Neural cell (in vitro differentiated cells): ENCODE results near the gene PLA2G4F. TPM values are rescaled to one million over a fixed set of nuclear protein-coding genes. Genes with fewer than 3 reads are reported as not detected.

Source experiments
- H2AFZ ChIP-seq: fragments of 200-600, 300-800 bp; sonication (generic), shearing (Covaris generic); 2 replicates; pipeline ENCODE4 v1.6.0; 2014; ENCODE audit warnings: low read depth, mild to moderate bottlenecking, antibody characterized with exemption, low read length, moderate library complexity
- H3F3A ChIP-seq: fragments of 200-600 bp; shearing (Covaris generic); 2 replicates; pipeline ENCODE4 v1.6.1; 2016; ENCODE audit warnings: mild to moderate bottlenecking, moderate library complexity, mixed read lengths, antibody characterized with exemption, low read length; ENCODE audit not compliant: insufficient read depth, poor library complexity, severe bottlenecking
- H3K27ac ChIP-seq: fragments of 200-600, 300-800 bp; sonication (generic), shearing (Covaris generic); 2 replicates; pipeline ENCODE4 v1.5.1; 2014; ENCODE audit warnings: mild to moderate bottlenecking, low read length, moderate library complexity
- H3K27me3 ChIP-seq: fragments of 300-800, 200-600 bp; sonication (generic), shearing (Covaris generic); 2 replicates; pipeline ENCODE4 v1.6.0; 2014; ENCODE audit warnings: mild to moderate bottlenecking, low read depth, low read length, moderate library complexity; ENCODE audit not compliant: insufficient read depth
- H3K36me3 ChIP-seq: fragments of 300-800, 200-600 bp; sonication (generic), shearing (Covaris generic); 2 replicates; pipeline ENCODE4 v1.5.1; 2014; ENCODE audit warnings: mild to moderate bottlenecking, antibody characterized with exemption, low read length, moderate library complexity; ENCODE audit not compliant: insufficient read depth
- H3K4me2 ChIP-seq: fragments of 300-800, 200-600 bp; sonication (generic), shearing (Covaris generic); 2 replicates; pipeline ENCODE4 v1.6.0; 2014; ENCODE audit warnings: mild to moderate bottlenecking, low read length
- H3K4me3 ChIP-seq: fragments of 300-800, 200-600 bp; sonication (generic), shearing (Covaris generic); 2 replicates; pipeline ENCODE4 v1.5.1; 2014; ENCODE audit warnings: mild to moderate bottlenecking, low read length, moderate library complexity
- H3K79me2 ChIP-seq: fragments of 200-600 bp; shearing (Covaris generic); replicated peaks from 2 replicates; pipeline ENCODE4 v1.6.0; 2014; ENCODE audit warnings: mild to moderate bottlenecking, low read length, moderate library complexity; ENCODE audit not compliant: insufficient read depth
- H3K9ac ChIP-seq: fragments of 300-800, 200-600 bp; sonication (generic), shearing (Covaris generic); 2 replicates; pipeline ENCODE4 v1.6.1; 2016; ENCODE audit warnings: mild to moderate bottlenecking, low read length, mixed read lengths
- H3K9me2 ChIP-seq: fragments of 200-600 bp; shearing (Covaris generic); 2 replicates; pipeline ENCODE4 v1.6.1; 2016; ENCODE audit warnings: mild to moderate bottlenecking, low read length, mixed read lengths; ENCODE audit not compliant: insufficient read depth
- H3K9me3 ChIP-seq: fragments of 200-600, 300-800 bp; sonication (generic), shearing (Covaris generic); 2 replicates; pipeline ENCODE4 v1.6.1; 2016; ENCODE audit warnings: mild to moderate bottlenecking, mixed run types, low read length, moderate library complexity, mixed read lengths
- H4K20me1 ChIP-seq: fragments of 200-600 bp; shearing (Covaris generic); 2 replicates; pipeline ENCODE4 v1.6.1; 2016; ENCODE audit warnings: mild to moderate bottlenecking, mixed run types; ENCODE audit not compliant: insufficient read depth
- EP300 ChIP-seq: fragments of 450-650 bp; conservative IDR thresholded peaks from 2 replicates; pipeline ENCODE4 v1.6.1; 2014; ENCODE audit warnings: antibody characterized with exemption, mild to moderate bottlenecking, moderate library complexity; ENCODE audit not compliant: poor library complexity, severe bottlenecking
- EZH2 ChIP-seq: fragments of 200-600, 300-800 bp; shearing (Covaris generic), sonication (generic); IDR thresholded peaks from 2 replicates; pipeline ENCODE4 v1.6.1; 2014; ENCODE audit warnings: antibody characterized with exemption, low read length, borderline replicate concordance, mild to moderate bottlenecking; ENCODE audit not compliant: insufficient read depth, poor library complexity, severe bottlenecking
- MXI1 ChIP-seq: fragments of 450-650 bp; conservative IDR thresholded peaks from 2 replicates; pipeline ENCODE4 v1.6.1; 2014; ENCODE audit warnings: antibody characterized with exemption, mild to moderate bottlenecking; ENCODE audit not compliant: poor library complexity, severe bottlenecking
- POLR2AphosphoS5 ChIP-seq: IDR thresholded peaks from 2 replicates; pipeline ENCODE4 v1.6.1; 2012
- RAD21 ChIP-seq: fragments of 450-650 bp; conservative IDR thresholded peaks from 2 replicates; pipeline ENCODE4 v1.6.1; 2014; ENCODE audit warnings: antibody characterized with exemption, mild to moderate bottlenecking, moderate library complexity
- SMC3 ChIP-seq: fragments of 450-650 bp; conservative IDR thresholded peaks from 2 replicates; pipeline ENCODE4 v1.6.1; 2014; ENCODE audit warnings: antibody characterized with exemption, mild to moderate bottlenecking, moderate library complexity; ENCODE audit not compliant: poor library complexity
- TAF1 ChIP-seq: IDR thresholded peaks from 2 replicates; pipeline ENCODE4 v1.6.1; 2012; ENCODE audit warnings: low read depth
- polyA plus RNA-seq: library from polyadenylated mRNA; depleted of rRNA; stranded (reverse); fragments of >200 nt; gene quantifications from 2 replicates; pipeline ENCODE4 v1.2.3, GENCODE V29; 2014
- TF ChIP-seq, protein P1 (sequence below): IDR thresholded peaks from 2 replicates; pipeline ENCODE4 v1.6.1; 2012; ENCODE audit warnings: borderline replicate concordance
- TF ChIP-seq, protein P2 (sequence below): fragments of 450-650 bp; IDR thresholded peaks from 2 replicates; pipeline ENCODE4 v1.5.1; 2014; ENCODE audit warnings: antibody characterized with exemption, mild to moderate bottlenecking, moderate library complexity; ENCODE audit not compliant: poor library complexity, severe bottlenecking

Gene PLA2G4F
- polyA plus RNA-seq, 1 donor from 2014 or later = not detected

DNA sequence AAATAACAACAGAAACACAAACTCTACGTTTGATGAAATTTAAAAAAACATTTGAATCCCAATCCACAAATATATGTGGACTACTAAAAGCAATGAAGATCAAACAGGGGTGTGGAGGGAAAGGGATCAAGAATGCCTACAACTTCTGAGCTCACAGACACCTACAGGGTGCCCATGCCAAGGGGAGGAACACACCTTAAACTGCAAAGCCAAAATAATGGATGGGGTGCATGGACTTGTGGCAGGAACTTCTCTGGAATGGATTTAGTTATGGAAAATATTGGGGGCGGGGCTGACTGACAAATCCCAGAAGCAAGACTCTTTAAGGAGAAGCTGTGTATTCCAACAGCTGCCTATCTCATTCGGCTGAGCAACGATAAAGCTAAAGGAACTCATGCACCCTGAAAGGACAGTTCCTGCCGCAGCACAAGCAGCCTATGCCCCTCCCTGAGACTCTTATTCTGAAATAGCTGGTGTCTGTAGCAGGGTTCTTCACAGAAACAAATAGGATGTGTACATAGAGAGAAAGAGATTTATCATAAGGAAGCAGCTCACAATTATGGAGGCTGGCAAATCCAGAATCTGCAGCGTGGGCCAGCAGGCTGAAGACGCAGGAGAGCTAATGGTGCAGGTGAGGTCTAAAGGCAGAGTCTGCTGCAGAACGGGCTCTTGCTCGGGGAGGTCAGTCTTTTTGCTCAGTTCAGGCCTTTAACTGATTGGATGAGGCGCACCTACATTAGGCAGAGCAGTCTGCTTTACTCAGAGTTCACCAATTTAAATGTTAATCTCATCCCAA is 37.6 kb downstream of the PLA2G4F start:
- Histone ChIP-seq H3K9ac (no peak overlapping the region), H3K4me3 (no peak overlapping the region), H3F3A (no peaks in the 10 kb centered on the region), H3K4me2 (no peak overlapping the region), H4K20me1 (no peaks in the 10 kb centered on the region), H3K79me2 (no peaks in the 10 kb centered on the region), H3K9me3 (no peaks in the 10 kb centered on the region), H2AFZ (no peak overlapping the region), H3K27me3 (no peaks in the 10 kb centered on the region), H3K36me3 (no peaks in the 10 kb centered on the region), H3K27ac (no peak overlapping the region), H3K9me2 (no peaks in the 10 kb centered on the region)
- TF ChIP-seq SMC3 (no peak), EZH2 (no peak), RAD21 (no peak), EP300 (no peak), MXI1 (no peak), POLR2AphosphoS5 (no peak), TAF1 (no peak)
- TF ChIP-seq, protein P1, sequence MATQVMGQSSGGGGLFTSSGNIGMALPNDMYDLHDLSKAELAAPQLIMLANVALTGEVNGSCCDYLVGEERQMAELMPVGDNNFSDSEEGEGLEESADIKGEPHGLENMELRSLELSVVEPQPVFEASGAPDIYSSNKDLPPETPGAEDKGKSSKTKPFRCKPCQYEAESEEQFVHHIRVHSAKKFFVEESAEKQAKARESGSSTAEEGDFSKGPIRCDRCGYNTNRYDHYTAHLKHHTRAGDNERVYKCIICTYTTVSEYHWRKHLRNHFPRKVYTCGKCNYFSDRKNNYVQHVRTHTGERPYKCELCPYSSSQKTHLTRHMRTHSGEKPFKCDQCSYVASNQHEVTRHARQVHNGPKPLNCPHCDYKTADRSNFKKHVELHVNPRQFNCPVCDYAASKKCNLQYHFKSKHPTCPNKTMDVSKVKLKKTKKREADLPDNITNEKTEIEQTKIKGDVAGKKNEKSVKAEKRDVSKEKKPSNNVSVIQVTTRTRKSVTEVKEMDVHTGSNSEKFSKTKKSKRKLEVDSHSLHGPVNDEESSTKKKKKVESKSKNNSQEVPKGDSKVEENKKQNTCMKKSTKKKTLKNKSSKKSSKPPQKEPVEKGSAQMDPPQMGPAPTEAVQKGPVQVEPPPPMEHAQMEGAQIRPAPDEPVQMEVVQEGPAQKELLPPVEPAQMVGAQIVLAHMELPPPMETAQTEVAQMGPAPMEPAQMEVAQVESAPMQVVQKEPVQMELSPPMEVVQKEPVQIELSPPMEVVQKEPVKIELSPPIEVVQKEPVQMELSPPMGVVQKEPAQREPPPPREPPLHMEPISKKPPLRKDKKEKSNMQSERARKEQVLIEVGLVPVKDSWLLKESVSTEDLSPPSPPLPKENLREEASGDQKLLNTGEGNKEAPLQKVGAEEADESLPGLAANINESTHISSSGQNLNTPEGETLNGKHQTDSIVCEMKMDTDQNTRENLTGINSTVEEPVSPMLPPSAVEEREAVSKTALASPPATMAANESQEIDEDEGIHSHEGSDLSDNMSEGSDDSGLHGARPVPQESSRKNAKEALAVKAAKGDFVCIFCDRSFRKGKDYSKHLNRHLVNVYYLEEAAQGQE = no peak

DNA sequence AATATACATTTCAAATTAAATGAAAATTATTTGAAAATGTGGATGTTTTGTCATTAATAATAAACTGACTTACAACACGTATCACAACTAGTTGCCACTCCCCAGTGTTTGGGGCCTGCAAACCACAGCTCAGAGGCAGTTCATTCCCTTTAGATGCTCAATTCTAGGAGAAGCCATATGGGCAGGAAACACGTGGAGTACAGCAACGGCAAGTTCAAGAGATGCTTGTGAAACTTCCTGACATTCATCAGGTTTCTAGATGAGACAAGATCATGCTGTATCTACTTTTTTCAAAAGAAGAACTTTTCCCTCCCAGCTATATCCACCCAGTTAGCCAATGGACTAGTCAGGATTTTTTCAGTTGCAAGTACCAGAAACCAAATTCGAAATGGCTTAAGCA is 44.5 kb downstream of the PLA2G4F start:
- Histone ChIP-seq H4K20me1 (no peaks in the 10 kb centered on the region), H3K9me3 (no peaks in the 10 kb centered on the region), H3K4me2 (no peak overlapping the region), H3K27ac (no peak overlapping the region), H3K9me2 (no peaks in the 10 kb centered on the region), H3K79me2 (no peaks in the 10 kb centered on the region), H3K4me3 (no peak overlapping the region), H3K9ac (no peak overlapping the region), H2AFZ (no peak overlapping the region), H3F3A (no peaks in the 10 kb centered on the region), H3K27me3 (no peaks in the 10 kb centered on the region), H3K36me3 (no peaks in the 10 kb centered on the region)
- TF ChIP-seq RAD21 (no peak), EP300 (no peak), POLR2AphosphoS5 (no peak), MXI1 (no peak), EZH2 (no peak), TAF1 (no peak), SMC3 (no peak)
- TF ChIP-seq, protein P2, sequence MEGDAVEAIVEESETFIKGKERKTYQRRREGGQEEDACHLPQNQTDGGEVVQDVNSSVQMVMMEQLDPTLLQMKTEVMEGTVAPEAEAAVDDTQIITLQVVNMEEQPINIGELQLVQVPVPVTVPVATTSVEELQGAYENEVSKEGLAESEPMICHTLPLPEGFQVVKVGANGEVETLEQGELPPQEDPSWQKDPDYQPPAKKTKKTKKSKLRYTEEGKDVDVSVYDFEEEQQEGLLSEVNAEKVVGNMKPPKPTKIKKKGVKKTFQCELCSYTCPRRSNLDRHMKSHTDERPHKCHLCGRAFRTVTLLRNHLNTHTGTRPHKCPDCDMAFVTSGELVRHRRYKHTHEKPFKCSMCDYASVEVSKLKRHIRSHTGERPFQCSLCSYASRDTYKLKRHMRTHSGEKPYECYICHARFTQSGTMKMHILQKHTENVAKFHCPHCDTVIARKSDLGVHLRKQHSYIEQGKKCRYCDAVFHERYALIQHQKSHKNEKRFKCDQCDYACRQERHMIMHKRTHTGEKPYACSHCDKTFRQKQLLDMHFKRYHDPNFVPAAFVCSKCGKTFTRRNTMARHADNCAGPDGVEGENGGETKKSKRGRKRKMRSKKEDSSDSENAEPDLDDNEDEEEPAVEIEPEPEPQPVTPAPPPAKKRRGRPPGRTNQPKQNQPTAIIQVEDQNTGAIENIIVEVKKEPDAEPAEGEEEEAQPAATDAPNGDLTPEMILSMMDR = no peak
